Measurements from ENCODE around the gene PAX3.

The PAX3 gene

DNA sequence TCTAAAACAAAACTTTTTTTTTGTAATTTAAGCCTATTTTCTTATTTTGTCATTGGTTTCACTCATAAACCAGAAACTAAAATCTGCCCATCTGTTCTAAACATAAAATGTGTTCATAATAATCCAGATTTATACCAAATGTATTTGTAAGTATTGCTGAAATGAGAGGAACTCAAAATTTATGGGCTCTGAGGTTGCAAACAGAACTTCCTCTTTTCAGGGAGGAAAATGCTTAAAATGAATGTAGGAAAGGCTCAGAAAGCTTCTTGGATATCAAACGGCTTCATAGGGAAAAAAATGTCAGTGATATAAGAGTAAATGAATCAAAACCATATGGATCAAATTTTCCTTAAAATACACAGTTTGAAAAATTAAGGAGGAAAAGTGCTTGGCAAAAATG, 83.9 kb downstream of the PAX3 start:
- DNase-seq (ENCODE audit: low read depth, low spot score), result no peak
- TF ChIP-seq POLR2AphosphoS5 (IDR thresholded peaks at IDR 0.05; ENCODE audit: borderline replicate concordance, low read depth, low read length) (no peak), EZH2 (IDR thresholded peaks at IDR 0.05) (no peak), FOXP2 (optimal IDR thresholded peaks at IDR 0.05; ENCODE audit: control extremely low read depth, extremely low read length, insufficient read depth) (no peak)
- Histone ChIP-seq H3K36me3 (ENCODE audit: insufficient read depth, low read length) (peaks cover 15% of the 10 kb centered on the region), H3K4me3 (peak overlapping the region; percentile 56), H3K9me3 (ENCODE audit: low read depth, low read length) (no peaks in the 10 kb centered on the region), H3K27ac (peak overlapping the region; percentile 80), H3K9ac (ENCODE audit: insufficient read length) (no peak overlapping the region)

DNA sequence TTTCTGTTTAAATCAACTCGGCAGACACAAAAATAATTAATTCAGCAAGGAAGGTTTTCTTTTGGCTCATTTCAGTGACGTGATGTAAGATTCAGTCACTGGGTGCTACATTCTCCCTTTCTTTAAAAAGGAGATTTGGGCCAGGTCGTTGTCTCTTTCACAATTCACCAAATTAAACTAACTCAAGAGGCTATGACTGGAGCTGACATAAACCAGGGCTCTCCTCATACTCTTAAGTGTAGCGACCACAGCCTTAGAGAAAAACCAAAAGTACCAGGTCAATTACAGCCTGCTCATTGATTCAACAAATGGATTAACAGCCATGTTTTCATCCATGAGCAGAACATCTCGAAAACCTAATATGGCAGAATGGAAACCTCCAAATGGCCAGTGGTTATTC, 85.7 kb downstream of the PAX3 start:
- TF ChIP-seq POLR2AphosphoS5 (IDR thresholded peaks at IDR 0.05; ENCODE audit: borderline replicate concordance, low read depth, low read length) (no peak), FOXP2 (optimal IDR thresholded peaks at IDR 0.05; ENCODE audit: control extremely low read depth, extremely low read length, insufficient read depth) (no peak), EZH2 (IDR thresholded peaks at IDR 0.05) (no peak)
- DNase-seq (ENCODE audit: low read depth, low spot score), result no peak
- H3K4me3 ChIP-seq, result peak overlapping the region; percentile 38
- H3K9me3 ChIP-seq (ENCODE audit: low read depth, low read length), result no peaks in the 10 kb centered on the region
- peaks cover 15% of the 10 kb centered on the region for H3K36me3 ChIP-seq (ENCODE audit: insufficient read depth, low read length)
- H3K27ac ChIP-seq, result peak overlapping the region; percentile 80; the same call in 1 of the 2 replicates
- H3K9ac ChIP-seq (ENCODE audit: insufficient read length), result no peak overlapping the region

DNA sequence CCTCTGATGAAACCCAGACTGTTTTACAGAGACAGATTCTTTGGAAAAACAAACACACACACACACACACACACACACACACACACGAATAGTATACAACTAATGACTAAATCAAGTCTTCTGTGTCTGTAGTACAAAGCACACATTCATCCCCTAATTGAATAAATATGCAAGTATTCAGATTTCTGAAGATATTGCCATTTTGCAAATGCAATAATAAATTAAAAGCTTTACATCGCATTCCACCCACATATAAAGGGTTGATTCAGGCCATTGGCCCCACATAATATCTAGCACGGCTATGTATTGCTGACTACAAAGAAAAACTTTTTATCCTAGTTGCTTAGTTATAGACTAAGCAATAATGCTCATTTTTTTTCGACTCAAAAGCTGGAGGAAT, 86.2 kb downstream of the PAX3 start:
- no peaks in the 10 kb centered on the region for H3K9me3 ChIP-seq (ENCODE audit: low read depth, low read length)
- no peak overlapping the region for H3K9ac ChIP-seq (ENCODE audit: insufficient read length)
- peak overlapping the region; percentile 38 for H3K4me3 ChIP-seq
- H3K36me3 ChIP-seq (ENCODE audit: insufficient read depth, low read length), result peaks cover 15% of the 10 kb centered on the region
- DNase-seq (ENCODE audit: low read depth, low spot score), result no peak
- TF ChIP-seq FOXP2 (optimal IDR thresholded peaks at IDR 0.05; ENCODE audit: control extremely low read depth, extremely low read length, insufficient read depth) (no peak), POLR2AphosphoS5 (IDR thresholded peaks at IDR 0.05; ENCODE audit: borderline replicate concordance, low read depth, low read length) (no peak), EZH2 (IDR thresholded peaks at IDR 0.05) (no peak)
- H3K27ac ChIP-seq, result peak overlapping the region; percentile 80; the same call in 1 of the 2 replicates

- H3K27ac ChIP-seq, result peak overlapping the region; percentile 94
- peak overlapping the region; percentile 65 for H3K4me3 ChIP-seq
- no peak for DNase-seq (ENCODE audit: low read depth, low spot score)
- H3K9ac ChIP-seq (ENCODE audit: insufficient read length), result peak overlapping the region; percentile 49
- peaks cover 15% of the 10 kb centered on the region for H3K36me3 ChIP-seq (ENCODE audit: insufficient read depth, low read length)
- no peak for TF ChIP-seq FOXP2 (optimal IDR thresholded peaks at IDR 0.05; ENCODE audit: control extremely low read depth, extremely low read length, insufficient read depth)
- H3K9me3 ChIP-seq (ENCODE audit: low read depth, low read length), result no peaks in the 10 kb centered on the region
Observed at GRCh38 chr2:222208010-222208690, 90.6 kb downstream of the PAX3 start.

- no peak for DNase-seq (ENCODE audit: low read depth, low spot score)
- H3K9me3 ChIP-seq (ENCODE audit: low read depth, low read length), result no peaks in the 10 kb centered on the region
- TF ChIP-seq POLR2AphosphoS5 (IDR thresholded peaks at IDR 0.05; ENCODE audit: borderline replicate concordance, low read depth, low read length) (no peak), FOXP2 (optimal IDR thresholded peaks at IDR 0.05; ENCODE audit: control extremely low read depth, extremely low read length, insufficient read depth) (no peak), EZH2 (IDR thresholded peaks at IDR 0.05) (no peak)
- H3K36me3 ChIP-seq (ENCODE audit: insufficient read depth, low read length), result peaks cover 18% of the 10 kb centered on the region
- no peak overlapping the region for H3K27ac ChIP-seq
- no peak overlapping the region for H3K9ac ChIP-seq (ENCODE audit: insufficient read length)
- H3K4me3 ChIP-seq, result no peak overlapping the region
Observed at GRCh38 chr2:222205136-222205535, 93.7 kb downstream of the PAX3 start.

DNA sequence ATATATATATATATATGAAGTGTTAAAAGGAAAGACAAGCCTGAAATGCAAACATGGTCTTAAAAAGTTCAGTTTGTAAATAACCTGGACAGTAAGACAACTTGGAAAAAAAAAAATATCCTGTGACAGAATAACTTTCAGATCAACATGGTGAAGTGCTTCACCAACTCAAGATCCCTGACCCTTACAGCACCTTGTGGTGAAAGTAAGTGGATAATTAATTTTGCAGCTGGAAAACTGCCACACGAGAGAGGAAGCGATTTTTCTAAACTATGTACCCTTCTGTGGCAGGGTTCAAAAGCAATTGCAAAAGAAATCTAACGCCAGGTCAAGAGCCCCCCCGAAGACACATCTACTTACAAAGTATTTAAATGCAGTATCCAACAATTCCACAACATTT, 95.8 kb downstream of the PAX3 start:
- DNase-seq (ENCODE audit: low read depth, low spot score), result no peak
- Histone ChIP-seq H3K9ac (ENCODE audit: insufficient read length) (no peak overlapping the region), H3K27ac (no peak overlapping the region), H3K4me3 (no peak overlapping the region), H3K9me3 (ENCODE audit: low read depth, low read length) (no peaks in the 10 kb centered on the region), H3K36me3 (ENCODE audit: insufficient read depth, low read length) (peaks cover 18% of the 10 kb centered on the region)
- no peak for TF ChIP-seq FOXP2 (optimal IDR thresholded peaks at IDR 0.05; ENCODE audit: control extremely low read depth, extremely low read length, insufficient read depth)
- TF ChIP-seq POLR2AphosphoS5 (IDR thresholded peaks at IDR 0.05; ENCODE audit: borderline replicate concordance, low read depth, low read length), result no peak
- TF ChIP-seq EZH2 (IDR thresholded peaks at IDR 0.05), result no peak

- DNase-seq (ENCODE audit: low read depth, low spot score), result no peak
- Histone ChIP-seq H3K9ac (ENCODE audit: insufficient read length) (no peak overlapping the region), H3K27ac (peak overlapping the region; percentile 49; the same call in 1 of the 2 replicates), H3K9me3 (ENCODE audit: low read depth, low read length) (no peaks in the 10 kb centered on the region), H3K4me3 (peak overlapping the region; percentile 48), H3K36me3 (ENCODE audit: insufficient read depth, low read length) (peaks cover 9% of the 10 kb centered on the region)
- TF ChIP-seq FOXP2 (optimal IDR thresholded peaks at IDR 0.05; ENCODE audit: control extremely low read depth, extremely low read length, insufficient read depth) (no peak), EZH2 (IDR thresholded peaks at IDR 0.05) (no peak), POLR2AphosphoS5 (IDR thresholded peaks at IDR 0.05; ENCODE audit: borderline replicate concordance, low read depth, low read length) (no peak)
Observed at GRCh38 chr2:222196159-222196558, 102.6 kb downstream of the PAX3 start.

GRCh38 chr2:222194669-222195068, 104.1 kb downstream of the PAX3 start:
- no peaks in the 10 kb centered on the region for H3K9me3 ChIP-seq (ENCODE audit: low read depth, low read length)
- DNase-seq (ENCODE audit: low read depth, low spot score), result no peak
- H3K27ac ChIP-seq, result no peak overlapping the region
- TF ChIP-seq EZH2 (IDR thresholded peaks at IDR 0.05), result no peak
- no peak for TF ChIP-seq FOXP2 (optimal IDR thresholded peaks at IDR 0.05; ENCODE audit: control extremely low read depth, extremely low read length, insufficient read depth)
- TF ChIP-seq POLR2AphosphoS5 (IDR thresholded peaks at IDR 0.05; ENCODE audit: borderline replicate concordance, low read depth, low read length), result no peak
- H3K9ac ChIP-seq (ENCODE audit: insufficient read length), result no peak overlapping the region
- H3K36me3 ChIP-seq (ENCODE audit: insufficient read depth, low read length), result no peaks in the 10 kb centered on the region
- H3K4me3 ChIP-seq, result no peak overlapping the region
